Left kidney (tissue), 2 donors: ENCODE measurements around the gene C16orf54. TPM values are rescaled to one million over a fixed set of nuclear protein-coding genes. Genes with fewer than 3 reads are reported as not detected.
"Not testable (repeated sequence)": the region's sequence is repeated elsewhere in the genome, so short reads cannot be mapped to it uniquely, and the experiment has no call there.

Experiments used
- DNase-seq: peaks from one replicate; pipeline ENCODE4 v3.0.0-alpha.2; 2013
- polyA plus RNA-seq: library from polyadenylated mRNA; unstranded; fragments of 120-200 nt; gene quantifications from one replicate; pipeline ENCODE4 v1.2.1, GENCODE V29; 2013; ENCODE audit not compliant: insufficient read length

C16orf54 gene
- polyA plus RNA-seq, 1 donor, result 0.32 TPM

DNA sequence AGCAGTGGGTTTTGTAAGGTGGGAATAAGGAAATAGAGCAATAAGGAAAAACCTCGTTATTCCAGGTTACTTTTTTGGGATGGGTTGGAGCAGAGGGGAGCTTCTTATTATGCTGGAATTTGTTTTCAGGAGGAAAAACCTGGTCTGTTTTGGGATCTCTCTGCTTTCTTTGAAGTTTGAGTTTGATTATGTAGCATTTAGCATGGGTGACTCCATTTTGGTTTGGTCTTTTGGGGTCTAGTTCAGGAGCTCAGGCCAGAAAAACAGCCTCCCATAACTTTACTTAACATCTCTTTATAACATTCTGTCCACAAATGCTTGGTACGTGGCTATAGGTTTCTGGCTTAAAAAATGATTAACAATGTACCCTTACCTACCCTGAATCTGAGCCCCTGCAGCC, 23.7 kb upstream of the C16orf54 start:
- no peak for DNase-seq

DNA sequence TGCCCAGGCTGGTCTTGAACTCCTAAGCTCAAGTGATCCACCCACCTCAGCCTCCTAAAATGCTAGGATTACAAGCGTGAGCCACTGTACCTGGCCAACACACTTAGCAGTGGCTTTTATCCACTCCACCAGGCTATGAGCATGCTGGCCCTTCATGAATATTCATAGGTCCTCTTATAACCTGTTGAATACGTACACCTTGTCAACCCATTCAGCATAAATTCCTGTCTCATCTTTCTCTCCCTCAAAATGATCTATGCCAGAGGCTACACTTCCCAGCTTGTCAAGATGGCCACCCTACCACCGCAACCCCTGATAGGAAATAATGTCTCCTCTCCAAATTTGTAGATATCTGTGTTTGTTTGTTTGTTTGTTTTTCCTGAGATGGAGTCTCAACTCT, 21.3 kb upstream of the C16orf54 start:
- no peak for DNase-seq

DNA sequence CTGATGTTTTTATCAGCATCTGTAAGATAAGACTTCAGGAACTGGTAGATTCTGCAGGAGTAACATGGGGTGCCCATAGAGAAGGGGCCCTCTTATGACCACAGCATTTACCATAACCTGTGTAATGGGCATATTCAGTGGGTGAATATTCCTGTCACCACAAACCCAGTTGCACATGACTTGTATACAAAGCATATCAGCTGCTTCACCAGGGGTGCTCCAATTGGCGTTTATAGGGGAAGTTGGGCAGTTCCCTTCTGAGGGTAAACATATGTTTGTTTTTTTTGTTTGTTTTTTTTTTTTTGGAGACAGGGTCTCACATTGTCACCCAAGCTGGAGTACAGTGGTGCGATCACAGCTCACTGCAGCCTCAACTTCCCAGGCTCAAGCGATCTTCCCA, 20.8 kb upstream of the C16orf54 start:
- no peak for DNase-seq

DNA sequence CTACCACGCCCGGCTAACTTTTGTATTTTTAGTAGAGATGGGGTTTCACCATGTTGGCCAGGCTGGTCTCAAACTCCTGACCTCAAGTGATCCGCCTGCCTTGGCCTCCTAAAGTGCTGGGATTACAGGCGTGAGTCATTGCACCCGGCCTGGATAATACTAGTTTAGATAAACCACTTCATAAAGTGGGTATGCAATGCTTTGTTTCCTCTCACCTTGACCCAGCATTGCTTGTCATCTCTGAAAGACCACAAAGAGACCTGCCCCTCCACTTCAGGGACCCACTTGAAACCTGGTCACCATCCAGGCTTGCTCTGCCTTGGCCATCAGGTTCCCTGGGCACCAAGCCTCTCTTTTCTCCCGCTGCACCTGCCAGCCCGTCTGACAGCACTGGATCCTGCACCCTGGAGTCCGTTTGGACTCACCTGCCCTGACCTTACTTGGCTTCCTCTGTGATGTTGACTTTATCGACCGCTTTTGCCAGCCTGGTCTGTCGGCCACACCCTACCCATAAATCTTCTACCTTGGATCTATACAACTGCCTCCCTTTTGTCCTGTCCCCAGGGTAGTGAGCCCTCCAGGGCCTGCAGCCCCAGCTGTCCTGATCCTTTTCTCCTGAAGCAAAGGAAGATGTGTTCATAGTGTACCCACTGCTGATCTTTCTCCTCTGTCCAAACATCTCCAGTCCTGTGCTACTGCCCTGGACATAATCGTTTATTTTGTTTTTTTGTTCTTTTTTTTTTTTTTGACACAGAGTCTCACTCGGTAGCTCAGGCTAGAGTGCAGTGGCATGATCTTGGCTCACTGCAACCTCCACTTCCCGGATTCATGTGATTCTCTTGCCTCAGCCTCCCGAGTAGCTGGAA, 19.6 kb upstream of the C16orf54 start:
- DNase-seq, result no peak

DNA sequence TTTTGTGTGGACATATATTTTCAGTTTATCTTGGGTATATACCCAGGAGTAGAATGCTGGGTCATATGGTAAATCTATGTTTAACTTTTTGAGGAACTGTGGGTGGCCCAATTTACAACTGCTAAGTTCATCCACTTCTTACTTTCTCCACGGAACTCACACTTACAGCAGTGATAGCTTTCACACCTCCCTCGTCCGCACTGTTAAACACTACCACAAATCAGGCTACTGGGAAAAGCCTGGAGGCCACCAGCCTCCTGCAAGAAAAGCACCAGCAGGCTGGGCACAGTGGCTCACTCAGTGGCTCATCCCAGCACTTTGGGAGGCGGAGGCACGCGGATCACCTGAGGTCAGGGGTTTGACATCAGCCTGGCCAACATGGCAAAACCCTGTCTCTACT, 17.5 kb upstream of the C16orf54 start:
- DNase-seq, result no peak

DNA sequence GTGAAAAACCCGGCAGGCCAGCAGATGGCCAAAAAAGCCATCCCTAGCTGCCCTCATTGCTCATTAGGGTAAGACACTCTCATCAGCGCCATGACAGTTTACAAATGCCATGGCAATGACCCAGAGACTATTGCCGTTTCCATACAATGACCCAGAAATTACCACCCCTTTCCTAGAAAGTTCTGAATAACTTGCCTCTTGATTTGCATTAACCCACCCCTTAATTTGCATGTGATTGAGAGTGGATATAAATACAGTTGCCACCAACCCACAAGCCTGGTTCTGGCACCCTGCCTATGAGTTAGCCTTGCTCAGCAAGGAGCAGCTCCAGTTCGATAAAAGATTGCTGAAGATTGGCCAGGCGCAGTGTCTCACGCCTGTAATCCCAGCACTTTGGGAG, 16.1 kb upstream of the C16orf54 start:
- DNase-seq, result no peak

DNA sequence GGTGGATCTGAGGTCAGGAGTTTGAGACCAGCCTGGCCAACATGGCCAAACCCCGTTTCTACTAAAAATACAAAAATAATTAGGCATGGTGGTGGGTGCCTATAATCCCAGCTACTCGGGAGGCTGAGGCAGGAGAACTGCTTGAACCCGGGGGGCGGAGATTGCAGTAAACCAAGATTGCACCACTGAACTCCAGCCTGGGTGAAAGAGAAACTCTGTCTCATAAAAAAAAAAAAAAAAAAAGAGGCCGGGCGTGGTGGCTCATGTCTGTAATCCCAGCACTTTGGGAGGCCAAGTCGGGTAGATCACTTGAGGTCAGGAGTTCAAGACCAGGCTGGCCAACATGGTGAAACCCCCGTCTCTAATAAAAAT, 15.5 kb upstream of the C16orf54 start:
- DNase-seq, result not testable (repeated sequence)

DNA sequence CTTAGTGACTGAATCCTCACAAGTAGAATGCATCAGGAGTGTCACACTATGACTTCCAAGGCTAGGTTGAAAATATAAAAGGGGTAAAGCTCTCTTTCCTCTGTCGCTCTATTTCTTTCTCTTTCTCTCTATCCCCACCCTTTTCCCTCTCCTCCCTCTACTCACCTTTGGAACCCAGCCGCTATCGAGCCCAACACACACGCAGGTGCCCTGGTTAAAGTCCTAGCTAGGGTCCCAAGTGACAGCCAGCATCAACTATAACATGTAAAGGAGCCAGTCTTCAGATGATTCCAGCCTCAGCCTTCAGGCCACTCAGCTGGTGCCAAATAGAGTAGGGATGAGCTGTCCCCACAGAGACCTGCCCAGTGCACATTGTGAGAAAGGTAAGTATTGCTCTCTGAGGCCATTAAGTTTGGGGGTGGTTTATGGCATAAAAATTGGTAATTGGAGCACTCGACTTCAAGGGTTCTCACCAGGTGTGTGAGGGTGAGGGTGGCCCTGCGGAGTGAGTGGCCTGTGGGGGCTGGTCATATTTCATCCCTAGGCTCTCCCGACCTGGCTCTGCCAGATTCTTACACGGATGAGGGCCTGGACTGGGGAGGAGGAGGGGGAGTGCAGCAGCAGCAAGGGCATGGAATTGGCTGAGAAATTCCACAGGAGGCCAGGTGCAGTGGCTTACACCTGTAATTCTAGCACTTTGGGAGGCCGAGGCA, 14.9 kb upstream of the C16orf54 start:
- no peak for DNase-seq

DNA sequence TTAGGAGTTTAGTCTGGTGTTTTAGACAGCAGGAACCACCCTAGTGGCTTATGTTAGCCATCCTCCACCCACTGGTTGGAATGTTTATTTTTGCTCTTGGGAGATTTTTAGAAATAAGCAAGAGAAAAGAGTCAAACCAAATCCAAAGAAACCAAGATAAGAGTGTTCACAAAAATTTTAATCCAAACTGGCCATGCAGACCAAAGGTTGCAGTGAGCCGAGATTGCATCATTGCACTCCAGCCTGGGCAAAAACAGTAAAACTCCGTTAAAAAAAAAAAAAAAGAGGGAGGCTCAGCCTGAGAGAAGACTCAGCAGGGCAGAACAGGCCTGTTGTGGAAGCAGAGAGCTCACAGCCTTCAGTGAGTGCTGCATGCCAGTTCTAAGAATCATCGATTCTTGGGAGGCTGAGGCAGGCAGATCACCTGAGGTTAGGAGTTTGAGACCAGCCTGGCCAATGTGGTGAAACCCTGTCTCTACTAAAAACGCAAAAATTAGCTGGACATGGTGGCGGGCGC, 12.2 kb upstream of the C16orf54 start:
- DNase-seq, result no peak

DNA sequence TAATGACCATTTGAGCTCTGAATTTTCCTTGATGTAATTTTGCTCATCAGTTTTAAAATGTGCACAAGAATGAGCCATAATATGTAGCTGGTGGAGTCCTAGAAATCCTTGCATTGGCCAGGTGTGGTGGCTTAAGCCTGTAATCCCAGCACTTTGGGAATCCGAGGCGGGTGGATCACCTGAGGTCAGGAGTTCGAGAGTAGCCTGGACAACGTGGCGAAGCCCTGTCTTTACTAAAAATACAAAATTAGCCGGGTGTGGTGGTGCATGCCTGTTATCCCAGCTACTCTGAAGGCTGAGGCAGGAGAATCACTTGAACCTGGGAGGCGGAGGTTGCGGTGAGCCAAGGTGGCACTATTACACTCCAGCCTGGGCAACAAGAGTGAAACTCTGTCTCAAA, 11.3 kb upstream of the C16orf54 start:
- not testable (repeated sequence) for DNase-seq

DNA sequence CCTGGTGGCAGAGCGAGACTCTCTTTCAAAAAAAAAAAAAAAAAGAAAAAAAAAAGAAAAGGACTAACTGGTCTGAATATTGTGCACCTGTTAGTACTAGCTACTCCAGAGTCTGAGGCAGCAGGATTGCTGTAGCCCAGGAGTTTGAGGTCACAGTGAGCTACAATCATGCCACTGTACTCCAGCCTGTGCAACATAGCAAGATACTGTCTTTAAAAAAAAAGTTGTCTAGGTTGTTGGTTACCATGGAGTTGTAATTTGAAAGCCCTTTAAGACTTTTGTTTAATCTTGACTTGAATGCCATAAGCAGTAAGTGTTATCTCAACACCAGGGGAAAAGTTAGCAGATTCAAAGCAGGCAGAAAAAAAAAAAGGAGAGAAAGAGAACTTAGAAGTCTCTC, 10.9 kb upstream of the C16orf54 start:
- no peak for DNase-seq

DNA sequence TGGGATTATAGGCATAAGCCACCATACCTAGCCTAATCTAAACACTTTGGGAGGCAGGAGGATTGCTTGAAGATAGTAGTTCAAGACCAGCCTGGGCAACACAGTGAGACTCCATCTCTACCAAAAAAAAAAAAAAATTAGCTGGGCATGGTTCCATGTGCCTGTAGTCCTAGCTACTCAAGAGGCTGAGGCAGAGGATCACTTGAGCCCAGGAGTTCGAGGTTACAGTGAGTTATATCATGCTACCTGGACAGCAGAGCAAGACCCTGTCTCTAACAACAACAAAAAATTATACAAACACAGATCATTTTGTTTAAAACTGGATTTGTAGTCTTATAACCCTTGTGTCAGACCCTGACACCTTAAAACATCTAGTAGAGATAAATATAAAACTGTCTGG, 7.7 kb upstream of the C16orf54 start:
- no peak for DNase-seq

DNA sequence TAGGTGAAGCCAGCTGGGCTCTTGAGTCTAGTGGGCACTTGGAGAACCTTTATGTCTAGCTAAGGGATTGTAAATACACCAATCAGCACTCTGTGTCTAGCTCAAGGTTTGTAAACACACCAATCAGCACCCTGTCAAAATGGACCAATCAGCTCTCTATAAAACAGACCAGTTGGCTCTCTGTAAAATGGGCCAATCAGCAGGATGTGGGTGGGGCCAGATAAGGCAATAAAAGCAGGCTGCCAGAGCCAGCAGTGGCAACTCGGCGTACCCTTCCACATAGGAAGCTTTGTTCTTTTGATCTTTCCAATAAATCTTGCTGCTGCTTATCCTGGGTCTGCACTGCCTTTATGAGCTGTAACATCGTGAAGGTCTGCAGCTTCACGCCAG, 3.0 kb upstream of the C16orf54 start:
- not testable (repeated sequence) for DNase-seq

DNA sequence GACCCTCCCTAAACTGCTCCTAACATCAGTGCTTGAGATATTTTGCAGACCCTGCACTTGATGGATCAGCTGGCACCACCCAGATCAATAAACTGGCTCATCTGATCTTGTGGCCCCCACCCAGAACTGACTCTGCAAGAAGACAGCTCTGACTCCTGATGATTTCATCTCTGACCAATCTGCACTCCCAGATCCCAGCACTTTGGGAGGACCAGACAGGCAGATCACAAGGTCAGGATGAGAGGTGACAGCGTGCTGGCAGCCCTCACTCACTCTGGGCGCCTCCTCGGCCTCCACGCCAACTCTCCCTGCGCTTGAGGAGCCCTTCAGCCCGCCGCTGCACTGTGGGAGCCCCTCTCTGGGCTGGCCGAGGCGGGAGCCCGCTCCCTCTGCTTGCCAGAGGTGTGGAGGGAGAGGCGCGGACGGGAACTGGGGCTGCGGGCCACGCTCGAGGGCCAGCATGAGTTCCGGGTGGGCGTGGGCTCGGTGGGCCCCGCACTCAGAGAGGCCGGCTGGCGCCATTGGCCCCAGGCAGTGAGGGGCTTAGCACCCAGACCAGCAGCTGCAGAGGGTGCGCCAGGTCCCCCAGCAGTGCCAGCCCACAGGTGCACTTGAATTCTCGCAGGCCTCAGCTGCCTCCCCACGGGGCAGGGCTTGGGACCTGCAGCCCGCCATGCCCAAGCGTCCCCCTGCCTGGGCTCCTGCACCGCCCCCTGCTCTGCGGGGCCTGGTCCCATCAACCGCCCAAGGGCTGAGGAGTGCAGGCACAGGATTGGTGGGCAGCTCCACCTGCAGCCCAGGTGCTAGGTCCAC, 2.4 kb upstream of the C16orf54 start:
- DNase-seq, result no peak

DNA sequence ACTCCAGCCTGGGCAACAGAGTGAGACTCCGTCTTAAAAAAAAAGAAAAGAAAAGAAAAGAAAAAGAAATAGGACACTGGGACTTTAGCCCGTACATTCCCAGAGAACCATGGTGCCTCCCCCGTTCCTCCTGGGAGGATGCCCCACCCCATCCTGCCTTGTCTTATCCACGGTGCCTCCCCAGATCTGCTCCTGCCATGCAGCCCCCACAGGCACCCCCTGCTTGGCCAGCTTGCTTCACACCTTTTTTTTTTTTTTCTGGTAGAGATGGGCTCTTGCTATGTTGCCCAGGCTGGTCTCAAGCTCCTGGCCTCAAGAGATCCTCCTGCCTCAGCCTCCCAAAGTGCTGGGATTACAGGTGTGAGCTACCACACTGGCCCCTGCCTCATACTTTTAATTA, 728 bp upstream of the C16orf54 start:
- DNase-seq, result not testable (repeated sequence)

DNA sequence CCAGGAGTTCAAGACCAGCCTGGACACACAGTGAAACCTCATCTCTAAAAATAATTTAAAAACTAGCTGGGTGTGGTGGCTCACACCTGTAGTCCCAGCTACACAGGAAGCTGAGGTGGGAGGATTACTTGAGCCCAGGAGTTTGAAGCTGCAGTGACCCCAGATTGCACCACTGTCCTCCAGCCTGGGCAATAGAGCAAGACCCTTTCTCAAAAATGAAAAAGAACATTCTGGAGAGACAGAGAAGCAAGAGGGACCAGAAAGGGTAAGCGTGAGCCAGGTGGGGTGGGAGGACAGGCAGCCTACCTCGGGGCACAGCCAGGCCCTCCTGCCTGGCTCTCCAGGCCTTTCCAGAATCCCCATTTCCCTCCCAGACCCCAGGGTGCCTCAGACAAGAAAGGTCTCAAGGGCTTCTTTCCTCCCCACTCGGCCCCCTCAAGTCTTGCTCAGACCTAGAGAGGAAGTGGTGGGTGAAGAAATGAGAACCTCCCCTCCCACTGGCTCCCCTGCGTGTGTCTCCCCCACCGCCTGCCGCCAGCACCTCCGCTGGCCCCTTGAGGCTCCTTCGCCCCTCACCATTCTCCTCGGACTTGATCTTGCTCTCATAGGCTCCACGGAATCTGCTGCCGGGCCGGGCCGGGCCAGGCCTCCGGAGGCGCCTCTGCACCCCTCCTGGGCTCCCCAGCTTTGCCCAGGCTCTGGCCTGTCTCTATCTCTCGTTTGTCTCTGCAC, 503 bp downstream of the C16orf54 start:
- DNase-seq, result no peak

DNA sequence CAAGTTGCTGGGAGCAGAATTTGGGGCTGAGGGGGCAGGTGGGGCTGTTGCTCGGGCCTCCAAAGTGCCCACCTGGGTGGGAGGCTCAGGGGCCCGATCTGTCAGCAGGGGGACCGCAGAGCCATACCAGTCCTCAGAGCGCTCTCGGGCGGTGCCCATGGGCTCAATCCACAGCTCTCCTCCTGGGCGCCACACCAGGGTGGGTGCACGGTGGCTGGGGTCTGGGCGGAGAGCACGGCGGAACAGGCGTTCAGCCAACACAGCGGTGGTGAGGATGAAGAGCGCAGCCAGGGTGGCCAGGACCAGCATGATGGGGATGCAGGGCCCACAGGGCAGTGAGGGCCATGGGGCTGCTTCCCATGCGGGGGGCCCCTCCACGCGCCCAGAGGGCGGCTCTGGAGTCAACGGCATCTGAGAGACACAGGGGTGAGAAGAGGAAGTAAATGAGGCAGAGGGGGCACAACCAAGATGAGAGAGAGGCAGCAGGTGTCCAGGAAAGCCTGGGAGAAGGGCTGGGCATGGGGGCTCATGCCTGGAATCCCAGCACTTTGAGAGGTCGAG, 1.2 kb downstream of the C16orf54 start:
- DNase-seq, result no peak

DNA sequence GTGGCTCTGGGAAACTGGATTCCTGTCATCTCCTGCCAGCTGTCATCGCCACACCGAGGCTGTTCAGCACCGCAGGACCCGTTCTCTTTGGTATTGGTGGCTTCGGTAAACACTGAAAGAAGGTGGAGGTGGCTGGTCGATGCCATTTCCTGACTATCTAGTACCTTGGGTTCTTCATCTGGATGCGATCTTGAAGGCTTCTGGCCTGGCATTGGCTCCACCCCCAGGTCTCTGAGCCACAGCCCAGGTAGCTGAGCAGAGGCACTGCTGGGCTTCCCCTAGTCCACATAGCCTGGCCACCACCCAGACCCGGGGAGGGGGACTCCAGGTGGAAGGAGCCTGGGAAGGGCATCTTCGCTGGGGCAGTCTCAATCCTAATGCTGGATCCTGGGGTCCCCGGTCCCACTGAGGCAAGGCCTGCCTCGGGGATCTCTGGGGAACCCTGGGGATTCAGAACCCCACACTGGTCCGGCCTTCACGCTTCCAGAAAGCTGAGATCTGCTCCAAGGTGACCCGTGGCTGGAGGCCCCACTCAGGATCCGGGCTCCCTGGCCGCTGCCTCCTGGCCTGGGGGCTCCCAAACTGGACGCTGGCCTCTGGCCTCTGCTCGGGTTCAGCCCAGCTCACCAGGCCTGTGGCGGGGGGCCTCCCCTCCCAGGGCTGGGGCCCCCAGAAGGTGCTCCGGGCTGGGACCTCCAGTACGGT, 1.8 kb downstream of the C16orf54 start:
- DNase-seq, result no peak

DNA sequence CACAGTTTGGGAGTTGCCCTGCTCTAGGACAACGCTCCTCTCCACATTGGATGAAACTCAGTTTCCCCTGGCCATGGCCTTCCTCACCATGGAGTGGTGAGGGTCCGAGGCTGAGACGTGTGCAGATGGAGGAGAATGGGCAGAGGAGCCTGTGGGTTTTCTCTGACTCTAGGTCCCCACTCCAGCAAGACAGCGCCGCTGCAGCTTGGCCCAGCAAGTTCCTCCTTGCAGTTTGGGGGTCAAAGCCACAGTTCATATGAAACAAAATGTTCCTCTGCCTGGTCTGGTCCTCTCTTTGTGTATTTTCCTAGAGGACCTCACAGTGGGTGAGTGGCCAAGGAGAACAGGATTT, 2.3 kb downstream of the C16orf54 start:
- no peak for DNase-seq

DNA sequence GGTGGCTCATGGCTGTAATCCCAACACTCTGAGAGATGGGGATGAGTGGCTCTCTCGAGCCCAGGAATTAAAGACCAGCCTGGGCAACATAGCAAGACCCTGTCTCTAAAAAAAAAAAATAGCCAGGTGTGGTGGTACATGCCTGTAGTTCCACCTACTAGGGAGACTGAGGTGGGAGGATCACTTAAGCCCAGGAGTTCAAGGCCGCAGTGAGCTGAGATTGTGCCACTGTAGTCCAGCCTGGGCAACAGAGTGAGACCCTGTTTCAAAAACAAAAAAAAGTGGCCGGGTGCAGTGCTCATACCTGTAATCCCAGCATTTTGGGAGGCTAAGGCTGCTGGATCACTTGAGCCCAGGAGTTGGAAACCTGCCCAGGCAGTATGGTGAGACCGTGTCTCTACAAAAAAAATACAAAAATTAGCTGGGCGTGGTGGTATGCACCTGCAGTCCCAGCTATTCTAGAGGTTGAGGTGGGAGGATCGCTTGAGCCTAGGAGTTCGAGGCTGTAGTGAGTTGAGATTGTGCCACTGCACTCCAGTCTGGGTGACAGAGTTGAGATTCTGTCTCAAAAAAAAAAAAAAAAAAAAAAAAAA, 3.0 kb downstream of the C16orf54 start:
- DNase-seq, result no peak

DNA sequence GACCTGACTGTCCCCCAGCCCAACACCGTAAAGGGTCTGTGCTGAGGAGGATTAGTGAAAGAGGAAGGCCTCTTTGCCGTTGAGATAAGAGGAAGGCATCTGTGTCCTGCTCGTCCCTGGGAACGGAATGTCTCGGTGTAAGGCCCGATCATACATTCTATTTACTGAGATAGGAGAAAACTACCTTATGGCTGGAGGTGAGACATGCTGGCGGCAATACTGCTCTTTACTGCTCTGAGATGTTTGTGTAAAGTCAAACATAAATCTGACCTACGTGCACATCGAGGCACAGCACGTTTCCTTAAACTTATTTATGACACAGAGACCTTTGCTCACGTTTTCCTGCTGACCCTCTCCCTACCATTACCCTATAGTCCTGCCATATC, 5.2 kb downstream of the C16orf54 start:
- DNase-seq, result not testable (repeated sequence)
